Peyer's patch (tissue), 4 donors: Measurements from ENCODE around the gene IGFBP7.

Experiments
- CTCF ChIP-seq, 6 experiments: fragments of 450-650 bp in 4 of 6; fragments of 200-600 bp in 2 of 6; sonication (generic) in 1 of 6; IDR thresholded peaks; one replicate each; pipeline ENCODE4 v1.5.1; 2017 to 2019; ENCODE audit warnings: antibody characterized with exemption in 6 of 6, mild to moderate bottlenecking in 3 of 6, moderate library complexity in 1 of 6
- POLR2A ChIP-seq, 2 donors: fragments of 450-650 bp; IDR thresholded peaks; one replicate each; pipeline ENCODE4 v1.5.1; 2017; ENCODE audit warnings: antibody characterized with exemption in 2 of 2, mild to moderate bottlenecking in 2 of 2, moderate library complexity in 2 of 2

- no peak for TF ChIP-seq CTCF (IDR thresholded peaks at IDR 0.05)
- no peak for TF ChIP-seq POLR2A (IDR thresholded peaks at IDR 0.05)
These were observed 70.8 kb downstream of the IGFBP7 start for GRCh38 chr4:57039345-57039744.
